Neuronal stem cell (in vitro differentiated cells): ENCODE measurements around the gene LNP1.

Source experiments
- DNase-seq: peaks from one replicate; pipeline ENCODE4 v3.0.0-alpha.2; 2013; ENCODE audit warnings: low spot score
- H2AFZ ChIP-seq: one replicate; pipeline ENCODE4 v1.6.1; 2013; ENCODE audit warnings: mild to moderate bottlenecking, low read length, inconsistent platforms
- H2AK5ac ChIP-seq: 2 replicates; pipeline ENCODE4 v1.6.1; 2013; ENCODE audit warnings: low read depth, mild to moderate bottlenecking, inconsistent platforms, low read length, moderate library complexity, mixed read lengths
- H2BK120ac ChIP-seq: 2 replicates; pipeline ENCODE4 v1.6.1; 2013; ENCODE audit warnings: low read depth, mild to moderate bottlenecking, inconsistent platforms, low read length, moderate library complexity, mixed read lengths
- H2BK12ac ChIP-seq: one replicate; pipeline ENCODE4 v1.6.1; 2013; ENCODE audit warnings: low read length, inconsistent platforms
- H2BK15ac ChIP-seq: 2 replicates; pipeline ENCODE4 v1.6.1; 2013; ENCODE audit warnings: mild to moderate bottlenecking, low read length, inconsistent platforms, mixed read lengths
- H2BK5ac ChIP-seq: one replicate; pipeline ENCODE4 v1.6.1; 2013; ENCODE audit warnings: inconsistent platforms, mild to moderate bottlenecking, low read length, moderate library complexity
- H3K14ac ChIP-seq: one replicate; pipeline ENCODE4 v1.6.1; 2013; ENCODE audit warnings: low read length, inconsistent platforms
- H3K18ac ChIP-seq: 2 replicates; pipeline ENCODE4 v1.6.1; 2013; ENCODE audit warnings: low read length, inconsistent platforms
- H3K23ac ChIP-seq: 2 replicates; pipeline ENCODE4 v1.6.1; 2013; ENCODE audit warnings: low read depth, mild to moderate bottlenecking, mixed read lengths, low read length, inconsistent platforms; ENCODE audit not compliant: poor library complexity
- H3K27ac ChIP-seq: replicated peaks from 3 replicates; pipeline ENCODE4 v1.5.1; 2013; ENCODE audit warnings: low read length, inconsistent platforms
- H3K27me3 ChIP-seq, 3 experiments: 2 replicates each; pipeline ENCODE4 v1.6.1; 2013; ENCODE audit warnings: low read length in 3 of 3, mild to moderate bottlenecking in 2 of 3, inconsistent platforms in 1 of 3, low read depth in 1 of 3, mixed read lengths in 1 of 3, moderate library complexity in 1 of 3; ENCODE audit not compliant: control insufficient read depth in 3 of 3, insufficient read depth in 3 of 3
- H3K36me3 ChIP-seq, 2 donors: replicated peaks in 1 of 2; 2 replicates each; pipeline ENCODE4 v1.6.1; 2013; ENCODE audit warnings: low read length in 2 of 2; ENCODE audit not compliant: control insufficient read depth in 2 of 2, insufficient read depth in 2 of 2
- H3K4ac ChIP-seq: 2 replicates; pipeline ENCODE4 v1.6.1; 2013; ENCODE audit warnings: inconsistent platforms, mild to moderate bottlenecking, low read length, moderate library complexity
- H3K4me1 ChIP-seq, 2 donors: 1 replicate in 1 of 2; 2 replicates in 1 of 2; pipeline ENCODE4 v1.6.1; 2013; ENCODE audit warnings: low read length in 2 of 2, low read depth in 1 of 2; ENCODE audit not compliant: control insufficient read depth in 2 of 2, insufficient read depth in 1 of 2
- H3K4me2 ChIP-seq: one replicate; pipeline ENCODE4 v1.6.1; 2013; ENCODE audit warnings: mild to moderate bottlenecking, low read length, inconsistent platforms; ENCODE audit not compliant: insufficient read depth, poor library complexity, severe bottlenecking
- H3K4me3 ChIP-seq, 2 donors: 2 replicates each; pipeline ENCODE4 v1.5.1; 2013; ENCODE audit warnings: low read length in 2 of 2, mild to moderate bottlenecking in 2 of 2, inconsistent platforms in 1 of 2, moderate library complexity in 1 of 2
- H3K79me1 ChIP-seq: one replicate; pipeline ENCODE4 v1.6.1; 2013; ENCODE audit warnings: low read depth, mild to moderate bottlenecking, inconsistent platforms, low read length, moderate library complexity
- H3K9ac ChIP-seq: one replicate; pipeline ENCODE4 v1.6.1; 2013; ENCODE audit warnings: mild to moderate bottlenecking, low read depth, low read length, inconsistent platforms; ENCODE audit not compliant: poor library complexity
- H3K9me3 ChIP-seq, 2 donors: replicated peaks in 1 of 2; 2 replicates each; pipeline versions ENCODE3 to v1.6.1; 2013; ENCODE audit warnings: low read length in 2 of 2, mild to moderate bottlenecking in 2 of 2, inconsistent platforms in 1 of 2, low read depth in 1 of 2, mixed read lengths in 1 of 2, moderate library complexity in 1 of 2; ENCODE audit not compliant: control insufficient read depth in 2 of 2, insufficient read depth in 1 of 2
- H4K8ac ChIP-seq: one replicate; pipeline ENCODE4 v1.6.1; 2013; ENCODE audit warnings: low read depth, mild to moderate bottlenecking, inconsistent platforms, low read length, moderate library complexity
- H4K91ac ChIP-seq: one replicate; pipeline ENCODE4 v1.6.1; 2013; ENCODE audit warnings: low read length, low read depth, mild to moderate bottlenecking, inconsistent platforms; ENCODE audit not compliant: poor library complexity
- WGBS, 2 donors: extraction: QIAGEN DNeasy Blood & Tissue Kit; methylation state at CpG; one replicate each; pipeline ENCODE4 v1.1.7; 2013; ENCODE audit warnings: missing lambda C conversion rate in 2 of 2, mixed read lengths in 1 of 2; ENCODE audit not compliant: insufficient read length in 2 of 2, insufficient replicate concordance in 1 of 2; ENCODE audit errors: extremely low coverage in 2 of 2; 5-methylcytosine and 5-hydroxymethylcytosine counted together

The LNP1 gene

GRCh38 chr3:100456745-100457144 is 55.4 kb downstream of the LNP1 start:
- H3K18ac ChIP-seq = no peak overlapping the region
- no peak for DNase-seq
- no peak overlapping the region for H2BK12ac ChIP-seq
- H3K4me3 ChIP-seq = no peak overlapping the region
- no peak overlapping the region for H3K9ac ChIP-seq
- no peaks in the 10 kb centered on the region for H3K79me1 ChIP-seq
- no peak overlapping the region for H4K91ac ChIP-seq
- H2AK5ac ChIP-seq = no peak overlapping the region
- peaks cover 4 to 38% of the 10 kb centered on the region in 2 donors for H3K36me3 ChIP-seq
- H3K4me1 ChIP-seq = no peaks in the 10 kb centered on the region
- no peak overlapping the region for H4K8ac ChIP-seq
- H2BK5ac ChIP-seq = no peak overlapping the region
- H3K23ac ChIP-seq = no peak overlapping the region
- no peak overlapping the region for H3K4me2 ChIP-seq
- H3K4ac ChIP-seq = no peak overlapping the region
- no CpG with 5 or more reads among the region's 1 CpG for WGBS, 2 donors
- no peak overlapping the region for H2BK15ac ChIP-seq
- peaks cover 0 to 4% (median 0%) of the 10 kb centered on the region in 3 experiments for H3K27me3 ChIP-seq
- H3K14ac ChIP-seq = no peak overlapping the region
- H3K27ac ChIP-seq = no peak overlapping the region
- no peaks in the 10 kb centered on the region for H3K9me3 ChIP-seq
- no peak overlapping the region for H2AFZ ChIP-seq
- no peak overlapping the region for H2BK120ac ChIP-seq

- no CpG with 5 or more reads among the region's 1 CpG for WGBS, 2 donors
- Histone ChIP-seq H2BK12ac (no peak overlapping the region), H3K27me3 (peaks cover 0 to 4% (median 0%) of the 10 kb centered on the region in 3 experiments)
Observed at GRCh38 chr3:100457811-100458210, 56.5 kb downstream of the LNP1 start.

GRCh38 chr3:100458814-100459213 is 57.5 kb downstream of the LNP1 start:
- whole genome bisulfite sequencing, 2 donors = no CpG with 5 or more reads among the region's 1 CpG
- Histone ChIP-seq H2AFZ (no peak overlapping the region), H4K8ac (no peak overlapping the region), H3K27ac (no peak overlapping the region), H2AK5ac (no peak overlapping the region), H3K36me3 (peaks cover 1 to 27% of the 10 kb centered on the region in 2 donors), H3K9me3 (no peaks in the 10 kb centered on the region), H2BK15ac (no peak overlapping the region), H2BK120ac (no peak overlapping the region), H2BK12ac (no peak overlapping the region), H4K91ac (no peak overlapping the region), H3K14ac (no peak overlapping the region), H3K4me2 (no peak overlapping the region), H3K4me3 (no peak overlapping the region), H2BK5ac (no peak overlapping the region), H3K9ac (no peak overlapping the region), H3K4ac (no peak overlapping the region), H3K23ac (no peak overlapping the region), H3K27me3 (peaks cover 0 to 4% (median 0%) of the 10 kb centered on the region in 3 experiments), H3K18ac (no peak overlapping the region), H3K79me1 (no peaks in the 10 kb centered on the region), H3K4me1 (no peaks in the 10 kb centered on the region)
- DNase-seq = no peak

More at GRCh38 chr3:100457811-100458210, 56.5 kb downstream of the LNP1 start:
- Histone ChIP-seq H3K79me1 (no peaks in the 10 kb centered on the region), H2BK15ac (no peak overlapping the region), H3K4me1 (no peaks in the 10 kb centered on the region), H3K4me3 (no peak overlapping the region), H3K9me3 (no peaks in the 10 kb centered on the region), H3K18ac (no peak overlapping the region), H4K91ac (no peak overlapping the region), H3K4me2 (no peak overlapping the region), H4K8ac (no peak overlapping the region), H3K4ac (no peak overlapping the region), H3K9ac (no peak overlapping the region), H3K23ac (no peak overlapping the region), H2AK5ac (no peak overlapping the region), H3K27ac (no peak overlapping the region), H3K36me3 (peaks cover 4 to 33% of the 10 kb centered on the region in 2 donors), H3K14ac (no peak overlapping the region), H2BK5ac (no peak overlapping the region), H2AFZ (no peak overlapping the region), H2BK120ac (no peak overlapping the region)
- DNase-seq = no peak

- Histone ChIP-seq H3K27me3 (peaks cover 0 to 4% (median 0%) of the 10 kb centered on the region in 3 experiments), H3K23ac (no peak overlapping the region), H4K91ac (no peak overlapping the region), H2BK15ac (no peak overlapping the region), H3K27ac (no peak overlapping the region), H3K4me2 (no peak overlapping the region), H2BK5ac (no peak overlapping the region), H3K9me3 (peaks cover 3% of the 10 kb centered on the region in 2 donors), H3K14ac (no peak overlapping the region), H4K8ac (no peak overlapping the region), H3K4me1 (peaks cover 0 to 3% of the 10 kb centered on the region in 2 donors), H3K18ac (no peak overlapping the region), H3K36me3 (no peaks in the 10 kb centered on the region), H2BK120ac (no peak overlapping the region), H2AK5ac (no peak overlapping the region), H3K4ac (no peak overlapping the region), H3K4me3 (no peak overlapping the region), H3K9ac (no peak overlapping the region), H3K79me1 (no peaks in the 10 kb centered on the region), H2AFZ (peak overlapping the region; percentile 18), H2BK12ac (no peak overlapping the region)
- WGBS, 2 donors = no CpG with 5 or more reads among the region's 3 CpGs
- DNase-seq = peak; percentile 39
Observed at GRCh38 chr3:100463002-100463401, 61.7 kb downstream of the LNP1 start.
